Osteocyte (in vitro differentiated cells): Measurements from ENCODE around the gene REV1. TPM values are rescaled to one million over a fixed set of nuclear protein-coding genes. Genes with fewer than 3 reads are reported as not detected.

Source experiments
- DNase-seq: peaks from one replicate; pipeline ENCODE4 v3.0.0; 2021; ENCODE audit warnings: mixed read lengths; ENCODE audit not compliant: unreplicated experiment; ENCODE audit errors: extremely low spot score
- H3K27ac Mint-ChIP-seq: one replicate; pipeline ENCODE4 v1.8.0; 2021; ENCODE audit warnings: mild to moderate bottlenecking, mixed read lengths; ENCODE audit not compliant: unreplicated experiment
- H3K27me3 Mint-ChIP-seq: one replicate; pipeline ENCODE4 v1.8.0; 2021; ENCODE audit warnings: mixed read lengths; ENCODE audit not compliant: unreplicated experiment
- H3K36me3 Mint-ChIP-seq: one replicate; pipeline ENCODE4 v1.8.0; 2021; ENCODE audit warnings: mixed read lengths; ENCODE audit not compliant: unreplicated experiment
- H3K4me1 Mint-ChIP-seq: one replicate; pipeline ENCODE4 v1.8.0; 2021; ENCODE audit warnings: mixed read lengths; ENCODE audit not compliant: unreplicated experiment
- H3K4me3 Mint-ChIP-seq: one replicate; pipeline ENCODE4 v1.8.0; 2021; ENCODE audit warnings: mild to moderate bottlenecking, moderate library complexity, mixed read lengths; ENCODE audit not compliant: unreplicated experiment
- H3K9me3 Mint-ChIP-seq: one replicate; pipeline ENCODE4 v1.8.0; 2021; ENCODE audit warnings: mixed read lengths; ENCODE audit not compliant: unreplicated experiment
- total RNA-seq: library from RNA; stranded (reverse); gene quantifications from 2 replicates; pipeline ENCODE4 v1.2.1, GENCODE V29; 2021
- TF ChIP-seq, protein P1 (sequence below): fragments of 200-600 bp; sonication (generic); IDR thresholded peaks from 2 replicates; pipeline ENCODE4 v1.5.0; 2021; ENCODE audit warnings: antibody characterized with exemption, mild to moderate bottlenecking, moderate library complexity

The REV1 gene
- total RNA-seq, 1 donor from 2014 or later, result 32.5 TPM

DNA sequence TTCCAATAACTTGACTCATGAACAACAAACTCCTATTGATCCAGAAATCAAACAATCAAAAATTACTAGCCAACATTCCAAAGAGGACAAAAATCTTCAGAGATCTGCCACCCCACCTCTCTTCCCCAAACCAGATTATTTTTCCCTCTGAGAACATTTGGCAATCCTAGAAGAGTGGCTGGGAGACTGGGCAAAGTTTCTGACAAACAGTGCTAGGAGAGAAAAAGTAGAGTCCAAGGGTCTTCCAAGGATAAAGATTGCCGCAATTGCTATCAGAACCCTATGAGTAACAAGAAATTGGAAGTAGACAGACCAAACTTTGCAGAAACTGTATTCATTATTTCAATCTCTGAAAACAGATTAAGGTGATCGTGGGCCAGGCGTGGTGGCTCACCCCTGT, 22.4 kb downstream of the REV1 start:
- no peak overlapping the region for H3K27ac Mint-ChIP-seq
- DNase-seq, result no peak
- H3K36me3 Mint-ChIP-seq, result no peaks in the 10 kb centered on the region
- peaks cover 9% of the 10 kb centered on the region for H3K4me1 Mint-ChIP-seq
- TF ChIP-seq, protein P1, sequence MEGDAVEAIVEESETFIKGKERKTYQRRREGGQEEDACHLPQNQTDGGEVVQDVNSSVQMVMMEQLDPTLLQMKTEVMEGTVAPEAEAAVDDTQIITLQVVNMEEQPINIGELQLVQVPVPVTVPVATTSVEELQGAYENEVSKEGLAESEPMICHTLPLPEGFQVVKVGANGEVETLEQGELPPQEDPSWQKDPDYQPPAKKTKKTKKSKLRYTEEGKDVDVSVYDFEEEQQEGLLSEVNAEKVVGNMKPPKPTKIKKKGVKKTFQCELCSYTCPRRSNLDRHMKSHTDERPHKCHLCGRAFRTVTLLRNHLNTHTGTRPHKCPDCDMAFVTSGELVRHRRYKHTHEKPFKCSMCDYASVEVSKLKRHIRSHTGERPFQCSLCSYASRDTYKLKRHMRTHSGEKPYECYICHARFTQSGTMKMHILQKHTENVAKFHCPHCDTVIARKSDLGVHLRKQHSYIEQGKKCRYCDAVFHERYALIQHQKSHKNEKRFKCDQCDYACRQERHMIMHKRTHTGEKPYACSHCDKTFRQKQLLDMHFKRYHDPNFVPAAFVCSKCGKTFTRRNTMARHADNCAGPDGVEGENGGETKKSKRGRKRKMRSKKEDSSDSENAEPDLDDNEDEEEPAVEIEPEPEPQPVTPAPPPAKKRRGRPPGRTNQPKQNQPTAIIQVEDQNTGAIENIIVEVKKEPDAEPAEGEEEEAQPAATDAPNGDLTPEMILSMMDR, result no peak
- H3K4me3 Mint-ChIP-seq, result no peak overlapping the region
- H3K9me3 Mint-ChIP-seq, result no peaks in the 10 kb centered on the region
- H3K27me3 Mint-ChIP-seq, result no peaks in the 10 kb centered on the region

DNA sequence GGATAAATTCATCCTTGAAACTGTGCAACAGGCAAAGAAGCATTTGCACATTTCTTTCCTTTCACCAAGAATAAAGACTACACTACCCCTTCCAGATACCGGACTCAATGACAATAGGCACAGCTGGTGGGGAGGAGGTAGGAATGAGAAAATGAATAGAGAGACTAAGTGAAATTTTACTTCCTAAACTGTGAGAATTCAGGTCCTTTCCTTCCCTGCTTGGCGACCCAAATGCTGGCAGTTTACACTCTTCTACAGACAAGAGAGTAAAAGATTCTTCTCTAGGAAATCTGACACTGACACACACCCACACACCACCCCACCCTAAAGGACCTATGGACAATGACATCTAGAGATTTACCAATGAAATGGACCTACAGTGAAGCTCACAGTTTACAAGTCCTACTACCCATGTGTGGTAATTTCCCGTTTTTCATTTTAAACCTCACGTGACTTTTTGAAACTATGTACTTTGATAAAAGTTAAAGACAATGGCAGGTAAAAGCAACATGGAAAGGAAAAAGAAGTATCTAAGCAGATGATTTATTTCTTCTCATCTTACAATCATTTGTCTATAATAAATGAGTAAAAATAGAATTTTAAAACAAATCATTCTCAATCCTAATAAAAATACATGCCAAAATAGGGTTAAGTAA, 27.9 kb downstream of the REV1 start:
- Mint-ChIP-seq H3K27ac (no peak overlapping the region), H3K9me3 (peaks cover 4% of the 10 kb centered on the region), H3K36me3 (peaks cover 34% of the 10 kb centered on the region), H3K4me1 (peaks cover 1% of the 10 kb centered on the region), H3K27me3 (no peaks in the 10 kb centered on the region), H3K4me3 (no peak overlapping the region)
- TF ChIP-seq, protein P1, result no peak
- no peak for DNase-seq

DNA sequence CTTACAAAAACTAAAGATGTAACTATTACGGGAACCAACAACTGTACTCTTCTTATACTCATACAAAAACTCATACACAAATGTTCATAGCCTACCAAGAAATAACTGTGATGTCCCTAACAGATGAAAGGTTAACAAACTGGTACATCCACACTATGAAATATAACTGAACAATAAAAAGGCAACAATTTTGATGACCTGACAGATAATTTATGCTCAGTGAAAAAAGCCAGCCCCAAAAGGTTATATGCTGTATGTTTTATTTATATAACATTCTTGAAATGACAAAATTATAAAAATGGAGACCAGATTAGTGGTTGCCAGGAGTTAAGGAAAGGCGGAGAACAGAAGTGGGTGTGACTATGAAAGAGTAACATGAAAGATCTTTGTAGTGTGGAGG, 31.3 kb downstream of the REV1 start:
- TF ChIP-seq, protein P1, result no peak
- DNase-seq, result no peak
- no peak overlapping the region for H3K4me3 Mint-ChIP-seq
- no peak overlapping the region for H3K27ac Mint-ChIP-seq
- H3K36me3 Mint-ChIP-seq, result peaks cover 56% of the 10 kb centered on the region
- no peaks in the 10 kb centered on the region for H3K4me1 Mint-ChIP-seq
- peaks cover 4% of the 10 kb centered on the region for H3K9me3 Mint-ChIP-seq
- no peaks in the 10 kb centered on the region for H3K27me3 Mint-ChIP-seq

DNA sequence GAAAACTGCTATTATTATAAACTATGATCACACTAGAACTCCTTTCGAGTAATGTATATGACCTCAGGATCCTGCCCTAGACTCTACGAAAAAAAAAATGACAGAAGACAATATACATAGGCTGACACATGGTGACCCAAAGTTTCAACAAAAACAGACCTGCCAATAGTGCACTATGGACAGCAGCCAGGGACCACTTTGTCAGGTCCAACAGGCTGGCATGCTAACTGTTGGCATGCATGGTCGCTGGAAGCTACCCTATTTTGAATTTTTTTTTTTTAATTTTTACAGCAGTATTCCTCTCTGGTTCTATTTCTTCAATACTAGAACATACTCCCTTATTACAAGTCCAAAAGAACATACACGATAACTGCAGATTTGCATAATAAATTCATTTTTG, 38.1 kb downstream of the REV1 start:
- H3K27ac Mint-ChIP-seq, result no peak overlapping the region

DNA sequence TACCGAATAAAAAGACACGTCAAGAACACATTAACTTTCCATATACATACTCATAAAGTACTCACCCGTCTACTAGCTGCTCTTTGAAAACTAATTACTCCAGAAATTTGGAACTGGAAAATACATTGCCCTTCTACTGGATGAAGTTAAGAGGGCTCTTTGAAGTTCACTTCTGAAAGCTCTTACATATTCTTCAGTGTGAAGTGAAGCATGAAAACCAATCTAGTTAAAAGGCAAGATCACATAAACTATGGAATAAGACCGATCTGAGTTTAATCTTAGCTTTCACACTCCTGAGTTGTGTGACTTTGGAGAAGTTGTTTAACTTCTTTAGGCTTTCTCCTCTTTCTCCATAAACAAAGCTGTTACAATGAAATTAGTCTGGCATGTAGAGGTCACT, 38.5 kb downstream of the REV1 start:
- H3K4me3 Mint-ChIP-seq, result no peak overlapping the region
- TF ChIP-seq, protein P1, result no peak
- peaks cover 36% of the 10 kb centered on the region for H3K36me3 Mint-ChIP-seq
- no peak for DNase-seq
- H3K4me1 Mint-ChIP-seq, result no peaks in the 10 kb centered on the region
- H3K27ac Mint-ChIP-seq, result no peak overlapping the region
- H3K27me3 Mint-ChIP-seq, result no peaks in the 10 kb centered on the region
- no peaks in the 10 kb centered on the region for H3K9me3 Mint-ChIP-seq

More for the DNA sequence above, 38.1 kb downstream of the REV1 start:
- Mint-ChIP-seq H3K4me1 (no peaks in the 10 kb centered on the region), H3K27me3 (no peaks in the 10 kb centered on the region), H3K4me3 (no peak overlapping the region), H3K9me3 (no peaks in the 10 kb centered on the region), H3K36me3 (peaks cover 40% of the 10 kb centered on the region)
- TF ChIP-seq, protein P1, result no peak
- no peak for DNase-seq
